ENCODE results near the gene ACTA1.
A peak's percentile ranks its signal among the peaks of the same experiment; 100 is the strongest.
"Not testable (repeated sequence)": the region's sequence is repeated elsewhere in the genome, so short reads cannot be mapped to it uniquely, and the experiment has no call there.

The ACTA1 gene

DNA sequence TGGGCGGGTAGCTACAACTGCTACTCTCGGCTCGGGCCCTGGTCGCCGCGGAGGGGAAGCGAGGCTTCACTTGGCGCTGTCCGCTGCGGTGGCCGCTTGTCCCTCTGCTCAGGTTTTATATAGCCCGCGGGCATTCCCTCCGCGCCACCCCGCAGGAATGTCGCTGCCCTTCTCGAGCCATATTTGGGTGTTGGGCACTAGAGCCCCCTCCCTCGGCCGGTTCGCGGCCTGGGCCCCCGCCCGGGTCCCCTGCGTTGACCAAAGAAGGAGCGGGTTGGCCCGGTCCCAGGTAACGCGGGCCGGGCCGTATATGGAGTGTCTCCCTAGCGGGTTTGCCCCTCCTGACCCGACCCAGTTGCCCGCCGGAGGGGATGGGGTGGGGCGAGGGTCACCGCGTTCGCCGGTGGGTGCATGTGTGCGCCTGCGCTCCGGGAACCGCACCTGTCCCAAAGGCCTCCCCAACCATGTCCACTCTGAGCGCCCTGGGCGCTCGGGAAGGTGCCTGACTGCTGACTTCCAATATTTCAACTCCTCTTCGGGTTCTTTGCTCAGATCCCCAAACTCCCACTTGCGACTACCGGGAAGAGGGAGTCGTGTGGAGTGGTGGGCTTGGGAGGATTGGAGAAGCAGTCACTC is at the start of gene ACTA1:
TSS of gene ACTA1 (minus strand) at position 90 of the 636 bp plus-strand sequence. CDS start 979 bp downstream, outside the sequence.
- no peak for DNase-seq

DNA sequence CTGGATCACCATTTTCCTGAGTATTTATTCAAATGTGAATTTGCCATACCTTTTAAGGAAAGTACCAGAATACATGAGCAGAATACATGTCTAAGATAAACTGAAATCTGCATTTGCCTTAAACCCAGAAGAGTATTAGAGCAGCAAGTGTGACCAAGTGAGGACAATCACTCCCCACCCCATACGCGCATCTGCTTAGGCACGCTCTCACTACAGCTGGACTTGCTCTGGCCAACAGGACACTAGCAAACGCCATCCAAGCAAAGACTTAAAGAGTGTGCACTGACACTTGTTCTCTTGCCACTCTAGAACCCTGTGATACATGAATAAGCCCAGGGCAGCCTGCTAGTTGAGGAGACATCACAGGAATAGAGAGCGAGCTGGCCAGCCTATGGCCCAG is 48.6 kb upstream of the ACTA1 start:
- no peak for DNase-seq

DNA sequence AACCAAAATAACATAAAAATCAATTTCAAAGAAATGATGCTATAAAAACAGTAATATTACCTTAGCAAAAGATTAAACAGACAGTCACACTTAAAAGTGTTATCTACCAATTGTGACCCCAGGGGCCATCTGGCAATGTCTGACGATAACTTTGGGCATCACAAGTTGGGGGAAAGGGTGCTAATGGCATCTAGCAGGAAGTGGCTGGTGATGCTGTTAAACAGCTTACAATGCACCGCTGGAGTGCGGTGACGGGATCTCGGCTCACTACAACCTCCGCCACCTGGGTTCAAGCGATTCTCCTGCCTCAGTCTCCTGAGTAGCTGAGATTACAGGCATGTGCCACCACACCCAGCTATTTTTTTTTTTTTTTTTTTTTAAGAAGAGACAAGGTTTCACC is 46.6 kb upstream of the ACTA1 start:
- no peak for DNase-seq

DNA sequence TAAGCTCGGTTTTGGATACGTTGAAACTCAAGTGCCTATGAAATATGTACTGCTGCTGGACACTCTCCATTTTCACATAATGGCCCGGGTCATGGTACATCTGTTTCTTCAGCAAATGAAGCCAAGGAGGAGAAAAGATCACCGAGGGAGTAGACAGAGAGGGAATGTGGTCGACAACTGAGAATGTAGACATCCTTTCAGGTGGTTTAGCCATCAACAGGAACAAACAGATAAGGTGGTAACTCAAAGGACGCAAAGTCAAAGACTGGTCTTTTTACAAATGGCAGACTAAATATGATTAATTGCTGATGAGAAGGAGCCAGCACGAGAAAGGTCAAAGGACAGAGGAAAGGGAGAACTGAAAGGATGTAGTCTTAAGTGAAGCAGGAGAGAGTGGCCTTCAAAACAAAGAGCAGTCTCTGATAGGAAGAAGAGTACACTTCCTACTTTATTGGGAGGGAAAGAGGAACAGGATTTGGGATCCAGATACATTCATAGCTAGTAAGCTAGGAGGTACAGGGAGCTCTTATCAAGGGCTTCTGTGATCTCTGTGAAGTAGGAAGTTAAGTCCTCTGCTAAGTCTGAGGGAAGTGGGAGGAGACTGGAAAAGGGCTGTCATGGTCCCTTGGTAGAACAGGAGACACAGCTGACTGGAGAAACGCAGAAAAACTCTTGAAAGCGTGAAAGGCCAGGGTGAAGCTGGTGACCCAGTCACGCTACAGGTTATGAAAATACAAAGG is 45.9 kb upstream of the ACTA1 start:
- no peak for DNase-seq

DNA sequence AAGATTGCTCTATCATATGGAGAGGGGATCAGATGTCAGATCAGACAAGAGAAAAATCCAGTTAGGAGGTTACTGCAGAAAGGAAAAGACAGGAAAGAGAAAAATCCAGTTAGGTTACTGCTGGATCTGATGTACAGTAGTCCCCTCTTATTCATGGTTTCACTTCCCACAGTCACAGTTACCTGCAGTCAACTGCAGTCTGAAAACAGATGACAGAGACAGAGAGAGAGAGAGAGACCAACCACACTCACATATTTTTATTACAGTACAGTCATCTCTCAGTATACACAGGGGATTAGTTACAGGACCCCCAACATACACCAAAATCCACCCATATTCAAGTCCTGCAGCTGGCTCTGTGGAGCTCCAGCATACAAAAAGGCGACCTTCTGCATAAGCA is 45.0 kb upstream of the ACTA1 start:
- DNase-seq, result no peak

DNA sequence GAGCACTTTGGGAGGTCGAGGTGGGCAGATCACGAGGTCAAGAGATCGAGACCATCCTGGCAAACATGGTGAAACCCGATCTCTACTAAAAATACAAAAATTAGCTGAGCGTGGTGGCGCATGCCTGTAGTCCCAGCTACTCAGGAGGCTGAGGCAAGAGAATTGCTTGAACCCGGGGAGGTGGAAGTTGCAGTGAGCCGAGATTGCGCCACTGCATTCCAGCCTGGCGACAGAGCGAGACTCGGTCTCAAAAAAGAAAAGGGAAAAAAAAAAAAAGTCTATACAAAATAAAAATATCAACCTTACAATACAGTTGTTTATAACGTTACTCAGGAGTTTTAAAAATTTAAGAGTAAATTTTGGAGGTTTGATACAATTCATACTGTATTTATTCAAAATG is 42.0 kb upstream of the ACTA1 start:
- DNase-seq, result not testable (repeated sequence)

DNA sequence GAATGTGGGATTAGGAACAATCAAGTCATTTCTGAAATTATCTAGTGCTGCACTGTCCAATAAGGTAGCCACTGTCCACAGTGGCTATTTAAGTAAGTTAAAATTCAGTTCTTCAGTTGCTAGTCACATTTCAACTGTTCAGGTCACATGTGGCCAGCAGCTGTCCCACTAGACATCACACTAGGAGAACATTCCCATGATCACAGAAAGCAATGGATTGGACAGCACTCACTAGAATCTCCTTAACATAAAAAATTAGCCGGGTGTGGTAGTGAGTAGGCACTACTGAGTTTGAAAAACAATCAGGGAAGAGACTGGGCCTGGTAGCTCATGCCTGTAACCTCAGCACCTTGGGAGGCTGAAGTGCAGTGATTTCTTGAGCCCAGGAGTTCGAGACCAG is 40.6 kb upstream of the ACTA1 start:
- no peak for DNase-seq

DNA sequence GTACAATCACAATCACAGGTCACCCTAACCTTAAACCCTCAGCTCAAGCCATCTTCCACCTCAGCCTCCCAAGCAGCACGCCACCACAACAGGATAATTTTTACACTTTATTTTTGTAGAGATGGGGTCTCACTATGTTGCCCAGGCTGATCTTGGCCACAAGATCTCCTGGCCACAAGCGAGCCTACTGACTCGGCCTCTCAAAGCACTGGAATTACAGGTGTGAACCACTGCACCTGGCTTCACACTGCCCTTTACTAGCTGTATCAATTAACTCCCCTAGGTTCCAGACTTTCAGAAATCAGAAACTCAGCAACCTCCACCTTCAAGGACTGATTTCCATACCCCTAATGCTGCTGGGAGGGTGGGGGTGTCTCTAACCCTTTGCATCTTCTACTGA is 37.3 kb upstream of the ACTA1 start:
- no peak for DNase-seq

DNA sequence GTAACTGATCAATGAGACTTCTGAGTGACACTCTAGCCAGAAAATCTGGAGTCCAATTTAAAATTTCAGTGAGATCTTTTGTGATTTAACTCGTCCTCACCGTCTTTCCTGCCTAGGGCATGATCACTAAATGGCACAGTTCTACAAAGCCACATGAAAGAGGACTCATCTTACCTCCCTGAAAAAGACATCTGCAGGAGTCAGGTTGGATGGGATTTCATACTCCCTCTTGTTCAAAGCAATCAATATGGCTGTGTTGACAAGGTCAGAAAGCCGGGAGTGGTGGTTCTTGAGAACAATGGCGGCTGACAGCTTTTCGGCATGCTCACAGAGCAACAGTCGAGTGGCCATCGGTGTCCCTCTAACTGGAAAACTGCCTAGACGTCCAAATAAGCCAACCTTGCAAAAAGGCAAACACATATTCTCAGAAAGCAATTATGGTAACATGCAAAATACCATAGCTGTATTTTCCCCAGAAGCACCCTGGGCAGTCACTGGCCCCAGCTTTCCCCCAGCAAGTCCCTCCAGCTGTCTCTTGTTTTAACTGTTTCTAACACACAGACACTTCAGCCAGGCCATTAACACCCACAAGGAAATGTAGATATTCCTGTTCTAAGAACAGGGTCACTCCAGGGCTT is 36.6 kb upstream of the ACTA1 start:
- no peak for DNase-seq

DNA sequence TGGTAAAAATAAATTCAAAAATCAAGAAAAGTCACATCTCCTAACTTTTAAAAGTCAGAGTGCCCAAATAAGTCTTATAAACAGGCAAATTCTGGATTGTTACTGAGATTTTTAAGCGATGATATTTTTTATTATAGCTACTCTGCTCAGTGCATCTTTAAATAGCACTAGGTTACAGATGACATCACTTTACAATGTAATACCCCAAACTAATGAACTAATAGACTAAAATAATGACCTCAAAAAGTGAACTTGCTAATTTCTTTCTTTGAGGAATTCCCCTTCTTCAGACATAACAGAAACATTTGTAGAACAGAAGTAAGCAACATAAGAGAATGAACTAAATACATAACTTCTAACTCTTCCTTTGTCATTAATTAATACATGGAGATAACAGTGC is 33.0 kb upstream of the ACTA1 start:
- DNase-seq, result no peak

DNA sequence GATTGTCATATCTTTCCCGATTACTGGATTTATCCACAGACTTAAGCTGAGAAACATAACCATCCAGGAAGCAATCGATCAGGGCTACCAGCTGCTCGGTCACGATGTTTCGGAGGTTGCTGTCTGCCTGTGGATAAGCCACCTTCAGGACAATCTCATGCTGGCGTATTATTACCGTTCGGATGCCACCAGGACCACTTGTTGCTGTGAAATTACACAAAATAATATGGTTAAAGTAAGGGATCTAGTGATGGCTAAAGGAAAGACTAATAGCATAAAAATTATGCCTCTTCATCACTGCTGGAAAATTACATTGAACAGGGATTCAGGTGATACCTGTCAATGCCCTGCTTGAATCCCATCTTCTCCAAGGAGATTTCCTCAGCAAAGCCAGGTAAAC is 30.8 kb upstream of the ACTA1 start:
- no peak for DNase-seq

DNA sequence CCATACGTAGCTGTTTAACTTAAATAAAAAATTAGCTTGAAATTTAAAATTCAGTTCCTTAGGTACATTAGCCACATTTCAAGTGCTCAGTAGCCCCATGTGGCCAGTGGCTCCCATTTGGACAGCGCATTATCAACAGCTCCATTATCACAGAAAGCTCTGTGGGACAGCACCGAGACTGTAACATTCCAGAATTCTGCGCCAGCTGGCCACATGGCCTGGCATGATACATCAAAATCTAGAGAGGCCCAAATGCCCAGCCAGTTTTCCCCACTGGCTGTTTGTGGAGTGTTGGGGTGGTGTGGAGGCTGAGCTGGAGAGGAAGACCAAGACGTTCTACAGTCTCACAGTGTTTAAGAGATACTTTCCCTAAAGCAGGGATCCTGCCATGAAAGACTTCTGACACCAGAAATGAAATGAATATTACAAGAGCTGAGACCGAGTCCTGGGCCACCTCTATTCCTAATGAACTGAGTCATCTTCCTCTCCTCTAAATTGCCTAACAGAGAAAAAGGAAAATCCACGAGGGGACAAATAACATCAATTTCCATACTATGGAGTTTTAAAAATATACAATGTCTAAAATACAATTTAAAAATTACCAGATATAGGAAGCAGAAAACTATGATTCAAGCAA is 27.3 kb upstream of the ACTA1 start:
- DNase-seq, result no peak

DNA sequence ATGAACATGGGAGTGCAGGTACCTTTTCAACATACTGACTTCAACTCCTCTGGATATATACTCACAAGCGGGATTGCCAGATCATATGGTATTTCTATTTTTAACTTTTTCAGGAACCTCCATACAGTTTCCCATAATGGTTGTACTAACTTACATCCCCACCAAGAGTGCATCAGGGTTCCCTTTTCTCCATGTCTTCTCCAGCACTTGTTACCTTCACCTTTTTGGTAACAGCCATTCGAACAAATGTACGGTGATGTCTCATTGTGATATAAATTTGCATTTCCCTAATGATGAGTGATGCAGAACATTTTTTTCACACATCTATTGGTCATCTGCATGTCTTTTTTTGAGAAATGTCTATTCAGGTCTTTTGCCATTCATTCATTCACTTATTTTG is 25.9 kb upstream of the ACTA1 start:
- DNase-seq, result no peak

DNA sequence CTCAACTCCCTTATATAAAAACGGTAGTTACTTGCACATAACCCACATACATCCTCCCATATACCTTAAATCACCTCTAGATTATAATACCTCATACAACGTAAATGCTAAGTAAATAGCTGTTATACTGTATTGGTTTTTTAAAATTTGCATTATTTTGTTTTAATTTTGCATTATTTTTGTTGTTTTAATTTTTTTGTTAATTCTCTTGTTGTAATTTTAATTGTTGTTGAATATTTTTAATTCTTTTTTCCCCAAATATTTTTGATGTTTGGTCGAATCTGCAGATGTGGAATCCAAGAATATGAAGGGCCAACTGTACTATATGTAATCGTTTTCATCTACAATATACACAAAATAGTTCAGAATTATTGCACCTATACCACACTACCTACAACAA is 23.5 kb upstream of the ACTA1 start:
- no peak for DNase-seq

DNA sequence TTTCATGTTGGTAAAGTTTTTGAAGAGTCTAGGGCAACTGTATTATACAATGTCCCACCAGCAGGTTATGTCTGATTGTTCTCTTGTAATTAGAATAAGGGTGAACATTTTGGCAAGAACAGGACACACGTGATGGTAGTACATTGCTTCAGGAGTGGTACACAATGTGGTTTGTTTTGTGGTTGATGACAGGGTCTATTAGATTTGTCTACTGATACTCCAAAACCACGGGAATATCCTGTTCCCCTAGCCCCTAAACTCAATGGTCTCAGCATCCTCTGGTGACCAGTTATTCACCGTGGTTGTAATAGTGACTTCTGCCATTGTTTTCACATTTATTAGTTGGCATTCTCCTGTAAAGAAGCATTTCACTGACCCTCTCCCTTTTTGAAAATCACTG is 22.1 kb upstream of the ACTA1 start:
- no peak for DNase-seq

DNA sequence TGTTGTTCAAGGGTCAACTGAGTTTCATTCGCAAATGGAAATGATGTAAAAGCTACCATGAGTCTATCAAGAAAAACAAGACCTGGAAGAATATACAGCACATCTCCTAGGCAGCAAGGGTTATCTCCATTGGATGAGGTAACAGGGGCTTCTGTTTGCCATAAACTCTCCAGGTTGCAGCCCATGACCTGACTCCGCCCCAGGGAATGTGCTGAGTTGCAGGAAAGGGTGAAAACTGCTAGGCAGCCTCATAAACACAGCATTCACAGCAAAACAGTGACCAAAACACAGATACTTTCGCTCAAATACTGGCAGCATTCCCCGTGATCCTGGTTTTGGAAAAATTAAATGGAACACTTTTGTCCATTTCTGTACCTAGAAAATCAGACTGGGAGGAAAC is 20.2 kb upstream of the ACTA1 start:
- no peak for DNase-seq

DNA sequence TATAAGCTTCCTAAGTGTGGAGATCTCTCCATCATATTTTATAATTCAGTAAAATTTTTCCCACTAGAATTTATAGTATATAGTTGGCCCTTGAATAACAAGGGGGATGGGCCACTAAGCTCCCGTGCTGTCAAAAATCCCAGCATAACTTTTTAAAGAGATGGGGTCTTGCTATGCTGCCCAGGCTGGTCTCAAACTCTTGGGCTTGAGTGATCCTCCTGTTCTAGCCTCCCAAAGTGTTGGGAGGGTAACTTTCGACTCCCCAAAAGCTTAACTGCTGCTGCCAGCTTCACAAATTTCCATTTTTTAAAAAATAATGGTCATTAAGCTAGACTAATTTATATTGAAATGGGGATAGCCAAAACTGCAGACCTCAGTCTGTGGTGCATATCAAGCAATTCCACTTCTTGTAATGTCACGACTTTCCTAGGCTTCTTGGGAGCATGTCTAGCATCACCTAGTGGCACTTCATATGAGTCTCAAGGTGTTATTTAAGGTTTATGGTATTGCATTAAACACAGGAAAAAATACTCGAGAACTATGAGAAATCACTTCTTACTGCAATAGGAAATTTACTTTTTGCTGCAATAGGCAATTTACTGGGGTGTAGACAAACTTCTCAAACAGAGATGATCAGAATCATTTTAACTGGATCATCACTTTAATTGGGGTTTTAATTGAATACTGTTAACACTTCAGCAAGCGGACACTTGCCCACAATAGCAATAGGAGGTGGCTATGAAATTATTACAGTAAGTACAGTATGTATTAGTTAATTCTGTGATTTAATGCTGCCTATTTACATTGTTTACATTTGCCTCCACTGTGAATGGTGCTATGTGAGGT is 19.3 kb upstream of the ACTA1 start:
- peak; percentile 24 for DNase-seq

DNA sequence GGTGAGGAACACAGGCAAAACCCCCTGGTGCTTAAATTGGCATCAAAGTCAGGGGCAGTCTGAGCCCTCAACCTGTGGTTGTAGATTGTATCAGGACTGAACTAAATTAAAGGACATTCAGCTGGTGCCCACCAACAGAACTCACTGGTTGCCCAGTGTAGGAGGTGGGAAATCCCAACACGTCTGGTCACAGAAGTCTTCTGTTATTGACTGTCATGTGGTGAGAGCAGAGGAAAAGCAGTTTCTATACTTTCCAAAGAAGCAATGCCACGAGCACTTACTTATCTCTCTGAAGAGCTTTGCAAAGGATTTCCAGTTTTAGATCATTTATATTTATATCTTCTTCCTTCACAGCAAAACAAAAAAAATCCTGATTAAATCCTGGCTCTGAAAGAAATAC is 15.0 kb upstream of the ACTA1 start:
- no peak for DNase-seq

DNA sequence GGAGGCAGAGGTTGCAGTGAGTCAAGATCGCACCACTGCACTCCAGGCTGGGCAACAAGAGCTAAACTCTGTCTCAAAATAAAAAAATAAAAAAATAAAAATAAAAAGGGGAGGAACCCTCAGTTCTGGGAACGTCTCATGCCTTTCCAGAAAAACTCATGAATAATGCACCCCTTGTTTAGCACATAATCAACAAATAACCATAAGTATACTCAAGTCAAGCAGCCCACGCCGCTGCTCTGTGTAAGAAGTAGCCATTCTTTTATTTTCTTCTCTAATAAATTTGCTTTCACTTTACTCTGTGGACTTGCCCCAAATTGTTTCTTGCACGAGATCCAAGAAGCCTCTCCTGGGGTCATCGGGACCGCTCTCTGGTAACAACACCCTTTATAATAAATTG is 14.5 kb upstream of the ACTA1 start:
- DNase-seq, result no peak

DNA sequence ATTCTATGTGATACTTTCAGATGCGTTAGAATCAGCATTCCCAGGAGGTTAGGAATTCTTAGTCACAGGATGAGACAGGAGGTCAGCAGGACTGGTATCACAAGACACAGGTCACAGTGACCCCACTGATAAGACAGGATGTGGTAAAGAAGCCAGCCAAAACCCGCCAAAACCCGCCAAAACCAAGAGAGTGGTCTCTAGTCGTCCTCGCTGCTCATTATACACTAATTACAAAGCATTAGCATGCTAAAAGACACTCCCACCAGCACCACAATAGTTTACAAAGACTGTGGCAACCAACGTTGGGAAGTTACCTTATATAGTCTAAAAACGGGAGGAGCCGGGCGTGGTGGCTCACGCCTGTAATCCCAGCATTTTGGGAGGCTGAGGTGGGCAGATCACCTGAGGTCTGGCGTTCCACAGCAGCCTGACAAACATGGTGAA is 13.9 kb upstream of the ACTA1 start:
- no peak for DNase-seq

DNA sequence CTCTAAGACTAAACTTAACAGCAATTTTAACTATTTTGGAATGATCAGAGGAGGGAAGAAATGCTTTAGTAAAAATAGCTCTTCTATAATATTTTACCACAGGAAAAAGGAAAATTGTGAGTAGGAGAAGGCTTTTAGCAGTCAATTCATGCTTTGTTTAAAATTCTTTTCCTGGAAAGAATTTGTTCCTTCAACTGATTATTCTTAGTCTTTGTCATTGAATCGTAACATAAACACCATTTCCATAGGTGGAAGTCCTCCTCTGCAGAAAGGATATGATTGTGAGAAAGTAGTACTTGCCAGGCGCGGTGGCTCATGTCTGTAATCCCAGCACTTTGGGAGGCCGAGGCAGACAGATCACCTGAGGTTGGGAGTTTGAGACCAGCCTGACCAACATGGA is 11.9 kb upstream of the ACTA1 start:
- DNase-seq, result no peak

DNA sequence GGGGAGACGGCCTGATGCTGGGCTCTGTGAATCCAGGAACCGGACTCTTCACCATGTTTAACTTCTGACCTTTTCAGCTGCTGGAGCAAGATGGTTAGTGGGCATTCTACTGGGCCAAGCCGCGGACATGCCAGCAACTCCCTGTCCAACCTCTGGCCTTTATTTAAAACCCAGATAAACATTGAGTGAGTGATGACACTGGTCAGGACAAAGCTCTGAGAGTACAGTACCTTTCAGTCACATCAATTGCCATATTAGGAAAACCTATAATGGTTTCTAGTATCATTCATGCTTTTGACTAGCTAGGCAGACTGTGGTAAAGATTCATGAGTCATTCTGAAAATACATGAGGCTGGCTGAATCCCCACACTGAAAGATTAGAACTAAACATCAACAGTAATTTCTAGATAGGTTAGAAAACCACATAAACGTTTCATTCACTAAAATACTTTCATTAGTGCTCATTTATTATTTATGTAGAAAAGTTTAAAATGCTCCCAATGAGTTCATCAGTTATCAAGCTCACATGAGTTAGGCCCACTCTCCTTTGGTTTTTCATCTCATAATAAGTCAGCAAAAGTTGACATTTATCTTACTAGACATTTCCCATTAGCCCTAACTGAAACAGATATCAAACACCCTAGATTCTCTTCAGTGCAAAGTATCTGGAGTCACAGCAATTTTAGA is 7.1 kb upstream of the ACTA1 start:
- DNase-seq, result peak; percentile 84

Measured in fibroblast of skin of right quadriceps (primary cell).